HEK293 (cell line): Measurements from ENCODE around the gene SLC2A8.

Experiments
- KLF10 ChIP-seq: fragments of 450-650 bp; IDR thresholded peaks from 2 replicates; pipeline ENCODE4 v1.5.1; 2018; ENCODE audit warnings: missing biosample characterization, mild to moderate bottlenecking, missing genetic modification characterization
- KLF16 ChIP-seq: fragments of 450-650 bp; formaldehyde crosslinking; IDR thresholded peaks from 2 replicates; pipeline ENCODE4 v1.5.1; 2017; ENCODE audit warnings: missing biosample characterization, missing genetic modification characterization
- KLF17 ChIP-seq: fragments of 450-650 bp; formaldehyde crosslinking; IDR thresholded peaks from 2 replicates; pipeline ENCODE4 v1.5.1; 2016; ENCODE audit warnings: missing biosample characterization, missing genetic modification characterization
- KLF7 ChIP-seq: fragments of 450-650 bp; formaldehyde crosslinking; IDR thresholded peaks from 2 replicates; pipeline ENCODE4 v1.5.1; 2016; ENCODE audit warnings: missing biosample characterization, missing genetic modification characterization, borderline replicate concordance
- MYNN ChIP-seq: fragments of 450-650 bp; formaldehyde crosslinking; IDR thresholded peaks from 2 replicates; pipeline ENCODE4 v1.5.1; 2016; ENCODE audit warnings: missing biosample characterization, missing genetic modification characterization, borderline replicate concordance
- RBAK ChIP-seq: fragments of 450-650 bp; formaldehyde crosslinking; IDR thresholded peaks from 2 replicates; pipeline ENCODE4 v1.5.1; 2016; ENCODE audit warnings: missing biosample characterization, missing genetic modification characterization
- REPIN1 ChIP-seq: fragments of 450-650 bp; formaldehyde crosslinking; IDR thresholded peaks from 2 replicates; pipeline ENCODE4 v1.5.1; 2017; ENCODE audit warnings: missing biosample characterization, missing genetic modification characterization, low read depth
- SCRT1 ChIP-seq: fragments of 450-650 bp; formaldehyde crosslinking; IDR thresholded peaks from 2 replicates; pipeline ENCODE4 v1.5.1; 2016; ENCODE audit warnings: missing biosample characterization, missing genetic modification characterization, borderline replicate concordance
- SP2 ChIP-seq: fragments of 450-650 bp; formaldehyde crosslinking; IDR thresholded peaks from 2 replicates; pipeline ENCODE4 v1.5.1; 2016; ENCODE audit warnings: missing biosample characterization, missing genetic modification characterization
- YY1 ChIP-seq: fragments of 450-650 bp; formaldehyde crosslinking; IDR thresholded peaks from 2 replicates; pipeline ENCODE4 v1.5.1; 2018; ENCODE audit warnings: missing biosample characterization, missing genetic modification characterization
- ZBTB10 ChIP-seq: fragments of 450-650 bp; formaldehyde crosslinking; IDR thresholded peaks from 2 replicates; pipeline ENCODE4 v1.5.1; 2016; ENCODE audit warnings: missing biosample characterization, missing genetic modification characterization
- ZBTB17 ChIP-seq: fragments of 450-650 bp; formaldehyde crosslinking; IDR thresholded peaks from 2 replicates; pipeline ENCODE4 v1.5.1; 2016; ENCODE audit warnings: missing biosample characterization, missing genetic modification characterization
- ZBTB8A ChIP-seq: fragments of 450-650 bp; formaldehyde crosslinking; IDR thresholded peaks from 2 replicates; pipeline ENCODE4 v1.5.1; 2016; ENCODE audit warnings: missing biosample characterization, missing genetic modification characterization
- ZIC2 ChIP-seq: fragments of 450-650 bp; formaldehyde crosslinking; IDR thresholded peaks from 2 replicates; pipeline ENCODE4 v1.5.1; 2016; ENCODE audit warnings: missing biosample characterization, missing genetic modification characterization
- ZNF10 ChIP-seq: fragments of 450-650 bp; formaldehyde crosslinking; IDR thresholded peaks from 2 replicates; pipeline ENCODE4 v1.5.1; 2017; ENCODE audit warnings: missing biosample characterization, missing genetic modification characterization
- ZNF146 ChIP-seq: fragments of 450-650 bp; formaldehyde crosslinking; IDR thresholded peaks from 2 replicates; pipeline ENCODE4 v1.5.1; 2016; ENCODE audit warnings: missing biosample characterization, missing genetic modification characterization
- ZNF175 ChIP-seq: fragments of 450-650 bp; formaldehyde crosslinking; IDR thresholded peaks from 2 replicates; pipeline ENCODE4 v1.5.1; 2016; ENCODE audit warnings: missing biosample characterization, missing genetic modification characterization
- ZNF2 ChIP-seq: fragments of 450-650 bp; formaldehyde crosslinking; IDR thresholded peaks from 2 replicates; pipeline ENCODE4 v1.5.1; 2016; ENCODE audit warnings: missing biosample characterization, missing genetic modification characterization
- ZNF211 ChIP-seq: fragments of 450-650 bp; formaldehyde crosslinking; IDR thresholded peaks from 2 replicates; pipeline ENCODE4 v1.5.1; 2016; ENCODE audit warnings: low read depth, missing biosample characterization, missing genetic modification characterization
- ZNF214 ChIP-seq: fragments of 450-650 bp; formaldehyde crosslinking; IDR thresholded peaks from 2 replicates; pipeline ENCODE4 v1.5.1; 2017; ENCODE audit warnings: missing biosample characterization, mild to moderate bottlenecking, missing genetic modification characterization, borderline replicate concordance
- ZNF221 ChIP-seq: fragments of 450-650 bp; formaldehyde crosslinking; IDR thresholded peaks from 2 replicates; pipeline ENCODE4 v1.5.1; 2017; ENCODE audit warnings: missing biosample characterization, missing genetic modification characterization, borderline replicate concordance
- ZNF239 ChIP-seq: fragments of 450-650 bp; formaldehyde crosslinking; IDR thresholded peaks from 2 replicates; pipeline ENCODE4 v1.5.1; 2016; ENCODE audit warnings: missing biosample characterization, missing genetic modification characterization
- ZNF274 ChIP-seq, 2 experiments: fragments of 200-500 bp in 1 of 2; fragments of 450-650 bp in 1 of 2; sonication (Bioruptor generic) in 1 of 2; formaldehyde crosslinking in 1 of 2; IDR thresholded peaks; 2 replicates each; pipeline versions ENCODE4 v1.5.1 to v1.6.1; 2014 to 2016; ENCODE audit warnings: borderline replicate concordance in 1 of 2, inconsistent platforms in 1 of 2, low read length in 1 of 2, missing biosample characterization in 1 of 2, missing genetic modification characterization in 1 of 2
- ZNF341 ChIP-seq: fragments of 450-650 bp; formaldehyde crosslinking; IDR thresholded peaks from 2 replicates; pipeline ENCODE4; 2016; ENCODE audit warnings: low read depth, missing biosample characterization, missing genetic modification characterization
- ZNF350 ChIP-seq: fragments of 450-650 bp; formaldehyde crosslinking; IDR thresholded peaks from 2 replicates; pipeline ENCODE4 v1.5.0; 2017; ENCODE audit warnings: missing biosample characterization, mild to moderate bottlenecking, missing genetic modification characterization
- ZNF426 ChIP-seq: fragments of 450-650 bp; formaldehyde crosslinking; IDR thresholded peaks from 2 replicates; pipeline ENCODE4 v1.5.1; 2017; ENCODE audit warnings: missing biosample characterization, missing genetic modification characterization, mild to moderate bottlenecking, inconsistent platforms, moderate library complexity
- ZNF433 ChIP-seq: fragments of 450-650 bp; formaldehyde crosslinking; IDR thresholded peaks from 2 replicates; pipeline ENCODE4 v1.5.1; 2016; ENCODE audit warnings: missing biosample characterization, missing genetic modification characterization, low read depth
- ZNF624 ChIP-seq: fragments of 450-650 bp; formaldehyde crosslinking; IDR thresholded peaks from 2 replicates; pipeline ENCODE4 v1.5.1; 2017; ENCODE audit warnings: missing biosample characterization, missing genetic modification characterization
- ZNF626 ChIP-seq: fragments of 450-650 bp; sonication (Bioruptor Pico); formaldehyde crosslinking; IDR thresholded peaks from 2 replicates; pipeline ENCODE4 v1.5.1; 2018; ENCODE audit warnings: missing biosample characterization, missing genetic modification characterization, inconsistent platforms
- ZNF629 ChIP-seq: fragments of 450-650 bp; formaldehyde crosslinking; IDR thresholded peaks from 2 replicates; pipeline ENCODE4 v1.5.1; 2017; ENCODE audit warnings: missing biosample characterization, missing genetic modification characterization
- ZNF639 ChIP-seq: fragments of 450-650 bp; formaldehyde crosslinking; IDR thresholded peaks from 2 replicates; pipeline ENCODE4 v1.5.1; 2016; ENCODE audit warnings: missing biosample characterization, missing genetic modification characterization
- ZNF658 ChIP-seq: fragments of 450-650 bp; formaldehyde crosslinking; IDR thresholded peaks from 2 replicates; pipeline ENCODE4; 2016; ENCODE audit warnings: missing biosample characterization, missing genetic modification characterization
- ZNF670 ChIP-seq: fragments of 450-650 bp; formaldehyde crosslinking; IDR thresholded peaks from 2 replicates; pipeline ENCODE4 v1.5.1; 2016; ENCODE audit warnings: missing biosample characterization, missing genetic modification characterization, low read depth
- ZNF777 ChIP-seq: fragments of 450-650 bp; formaldehyde crosslinking; IDR thresholded peaks from 2 replicates; pipeline ENCODE4 v1.5.1; 2017; ENCODE audit warnings: missing biosample characterization, missing genetic modification characterization, borderline replicate concordance
- ZNF843 ChIP-seq: fragments of 450-650 bp; formaldehyde crosslinking; IDR thresholded peaks from 2 replicates; pipeline ENCODE4 v1.5.1; 2016; ENCODE audit warnings: missing biosample characterization, missing genetic modification characterization
- ZSCAN16 ChIP-seq: fragments of 450-650 bp; formaldehyde crosslinking; IDR thresholded peaks from 2 replicates; pipeline ENCODE4 v1.5.1; 2016; ENCODE audit warnings: missing biosample characterization, missing genetic modification characterization
- ZXDB ChIP-seq: fragments of 450-650 bp; formaldehyde crosslinking; IDR thresholded peaks from 2 replicates; pipeline ENCODE4 v1.5.1; 2016; ENCODE audit warnings: missing biosample characterization, missing genetic modification characterization

SLC2A8 gene

GRCh38 chr9:127450830-127451607 is 54.0 kb downstream of the SLC2A8 start, which contains the start of the genes LRSAM1 and RPL12 (continued):
- TF ChIP-seq ZBTB8A (tag by site-specific recombination) (peak; percentile 79), ZNF626 (tag by site-specific recombination) (no peak), KLF17 (tag by site-specific recombination) (peak; percentile 81), SP2 (tag by site-specific recombination) (peak; percentile 75), ZNF175 (no peak), ZNF843 (peak; percentile 43; the same call in 1 of the 2 replicates), ZNF10 (tag by site-specific recombination) (no peak), ZNF274 (IDR thresholded peaks at IDR 0.05; ENCODE audit: low read length) (no peak), ZNF274 (tag by site-specific recombination; IDR thresholded peaks at IDR 0.05; ENCODE audit: borderline replicate concordance) (no peak), SCRT1 (peak; percentile 82), KLF16 (peak; percentile 80), ZNF221 (tag by site-specific recombination) (no peak), ZNF777 (tag by site-specific recombination) (no peak), ZNF350 (tag by site-specific recombination) (no peak), ZNF239 (0 out of 2 replicates have a peak, but pooled peaks have one; percentile 40), ZNF214 (tag by site-specific recombination) (no peak), ZNF146 (tag by site-specific recombination) (no peak), ZNF341 (tag by site-specific recombination) (peak; percentile 61), MYNN (tag by site-specific recombination) (no peak), REPIN1 (tag by site-specific recombination) (peak; percentile 66; the same call in 1 of the 2 replicates), ZNF433 (tag by site-specific recombination) (no peak), YY1 (tag by site-specific recombination) (peak; percentile 97), RBAK (no peak), ZIC2 (tag by site-specific recombination) (peak; percentile 28; the same call in 1 of the 2 replicates), ZXDB (tag by site-specific recombination) (peak; percentile 87), ZNF629 (tag by site-specific recombination) (peak; percentile 67), KLF10 (tag by site-specific recombination) (peak; percentile 25; the same call in 1 of the 2 replicates), ZBTB10 (tag by site-specific recombination) (peak; percentile 32), ZSCAN16 (tag by site-specific recombination) (no peak), ZNF658 (no peak), ZNF670 (tag by site-specific recombination) (no peak), ZNF624 (tag by site-specific recombination) (peak; percentile 73; the same call in 1 of the 2 replicates), ZBTB17 (peak; percentile 88), ZNF211 (no peak), ZNF639 (peak; percentile 82), ZNF2 (tag by site-specific recombination) (peak; percentile 79), ZNF426 (0 out of 2 replicates have a peak, but pooled peaks have one; percentile 1), KLF7 (no peak)
